Measurements from ENCODE around the gene UQCRQ. TPM values are rescaled to one million over a fixed set of nuclear protein-coding genes. Genes with fewer than 3 reads are reported as not detected.

The UQCRQ gene
- total RNA-seq, 2 experiments from 2014 or later, result 558 to 566 TPM

DNA sequence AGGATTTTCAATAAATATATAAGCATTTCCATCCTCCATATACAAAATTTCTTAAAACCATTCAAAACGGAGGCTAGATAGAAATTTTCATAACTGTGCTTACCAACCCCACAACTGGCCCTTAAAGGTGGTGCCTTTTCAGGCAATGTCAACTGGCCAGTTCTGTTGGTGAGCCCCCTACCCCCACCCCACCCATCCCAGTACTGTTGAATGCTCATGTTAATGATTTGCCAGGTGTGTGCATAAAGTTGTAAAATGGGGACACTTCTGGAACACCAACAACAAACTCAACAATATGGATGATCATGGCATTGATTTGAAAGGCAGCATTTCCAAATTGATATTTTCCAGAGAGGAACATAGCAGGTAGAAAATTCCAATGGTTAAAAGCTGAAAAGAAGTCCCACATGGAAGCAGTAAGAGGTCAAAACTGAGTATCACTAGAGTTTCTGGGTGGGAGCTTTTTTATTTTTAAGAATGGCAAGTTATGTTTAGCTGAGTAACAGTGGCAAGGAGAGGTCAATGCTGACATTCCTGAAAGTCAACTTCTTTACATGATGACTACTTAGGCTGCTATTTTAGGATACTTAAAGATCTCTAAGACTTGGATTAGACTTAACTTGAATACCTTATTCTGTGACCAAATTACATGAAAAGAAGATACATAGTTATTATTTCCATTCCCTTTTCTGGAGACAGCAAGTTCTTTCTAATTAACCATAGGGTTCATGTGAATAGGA, 9.7 kb downstream of the UQCRQ start:
- CTCF ChIA-PET, result interaction anchor here (1.3 kb wide), 1 partner anchor 10 kb away, joined by 4 read pairs; the partner anchor contains the start of genes GDF9 and UQCRQ
- peaks cover 9% of the 10 kb centered on the region for H3K36me3 Mint-ChIP-seq (ENCODE audit: low read depth)

GRCh38 chr5:132877466-132877865, 11.0 kb downstream of the UQCRQ start:
- POLR2A ChIA-PET, result interaction anchor here (1.1 kb wide), 1 partner anchor 11 kb away, joined by 3 read pairs; no protein-coding TSS in a partner anchor
- no peak for ATAC-seq
- H3K4me1 Mint-ChIP-seq (ENCODE audit: low read depth), result no peaks in the 10 kb centered on the region
- intact Hi-C loops (cut with micrococcal nuclease), result no loop called here
- TF ChIP-seq, protein P1, sequence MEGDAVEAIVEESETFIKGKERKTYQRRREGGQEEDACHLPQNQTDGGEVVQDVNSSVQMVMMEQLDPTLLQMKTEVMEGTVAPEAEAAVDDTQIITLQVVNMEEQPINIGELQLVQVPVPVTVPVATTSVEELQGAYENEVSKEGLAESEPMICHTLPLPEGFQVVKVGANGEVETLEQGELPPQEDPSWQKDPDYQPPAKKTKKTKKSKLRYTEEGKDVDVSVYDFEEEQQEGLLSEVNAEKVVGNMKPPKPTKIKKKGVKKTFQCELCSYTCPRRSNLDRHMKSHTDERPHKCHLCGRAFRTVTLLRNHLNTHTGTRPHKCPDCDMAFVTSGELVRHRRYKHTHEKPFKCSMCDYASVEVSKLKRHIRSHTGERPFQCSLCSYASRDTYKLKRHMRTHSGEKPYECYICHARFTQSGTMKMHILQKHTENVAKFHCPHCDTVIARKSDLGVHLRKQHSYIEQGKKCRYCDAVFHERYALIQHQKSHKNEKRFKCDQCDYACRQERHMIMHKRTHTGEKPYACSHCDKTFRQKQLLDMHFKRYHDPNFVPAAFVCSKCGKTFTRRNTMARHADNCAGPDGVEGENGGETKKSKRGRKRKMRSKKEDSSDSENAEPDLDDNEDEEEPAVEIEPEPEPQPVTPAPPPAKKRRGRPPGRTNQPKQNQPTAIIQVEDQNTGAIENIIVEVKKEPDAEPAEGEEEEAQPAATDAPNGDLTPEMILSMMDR (IDR thresholded peaks at IDR 0.05), result no peak
- no peak overlapping the region for H3K4me3 Mint-ChIP-seq
- CTCF ChIA-PET, result interaction anchor here (0.7 to 1.3 kb wide), 4 partner anchors 9 to 374 kb away, joined by 3 to 5 read pairs (median 4); partner anchors contain the start of gene SHROOM1
- no peaks in the 10 kb centered on the region for H3K9me3 Mint-ChIP-seq
- no peaks in the 10 kb centered on the region for H3K27me3 Mint-ChIP-seq
- H3K36me3 Mint-ChIP-seq (ENCODE audit: low read depth), result peaks cover 4% of the 10 kb centered on the region
- no peak for DNase-seq
- H3K27ac Mint-ChIP-seq, result no peak overlapping the region

More for the DNA sequence above, 9.7 kb downstream of the UQCRQ start:
- intact Hi-C loops (cut with micrococcal nuclease), result no loop called here
- Mint-ChIP-seq H3K27ac (no peak overlapping the region), H3K4me1 (ENCODE audit: low read depth) (no peaks in the 10 kb centered on the region), H3K27me3 (no peaks in the 10 kb centered on the region), H3K9me3 (no peaks in the 10 kb centered on the region), H3K4me3 (no peak overlapping the region)
- no peak for DNase-seq
- ATAC-seq, result no peak
- TF ChIP-seq, protein P1 (IDR thresholded peaks at IDR 0.05), result no peak
- POLR2A ChIA-PET, result no interaction called here

DNA sequence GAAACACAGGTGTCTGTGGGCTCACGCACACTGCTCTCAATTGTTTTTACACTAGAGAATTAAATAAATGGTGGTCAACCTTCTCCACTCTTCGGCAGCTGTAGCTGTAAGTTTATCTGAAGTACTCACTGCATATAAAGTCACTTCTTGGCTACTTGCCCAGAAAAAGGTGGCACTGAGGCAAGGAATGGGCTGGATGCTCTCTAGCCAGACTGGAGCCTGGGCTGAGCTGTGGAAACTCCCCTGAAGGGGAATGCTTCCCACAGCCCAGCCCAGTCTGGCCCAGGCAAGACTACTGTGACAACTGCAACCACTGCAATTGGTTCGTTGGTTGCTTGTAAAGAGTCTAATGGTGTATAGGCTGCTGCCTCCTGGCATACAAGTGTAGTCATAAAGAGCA, 11.5 kb downstream of the UQCRQ start:
- CTCF ChIA-PET, result interaction anchor here (0.7 to 1.3 kb wide), 4 partner anchors 9 to 374 kb away, joined by 3 to 5 read pairs (median 4); partner anchors contain the start of gene SHROOM1
- no peak overlapping the region for H3K4me3 Mint-ChIP-seq
- no peak overlapping the region for H3K27ac Mint-ChIP-seq
- no peaks in the 10 kb centered on the region for H3K4me1 Mint-ChIP-seq (ENCODE audit: low read depth)
- H3K36me3 Mint-ChIP-seq (ENCODE audit: low read depth), result peaks cover 4% of the 10 kb centered on the region
- intact Hi-C loops (cut with micrococcal nuclease), result no loop called here
- no peaks in the 10 kb centered on the region for H3K9me3 Mint-ChIP-seq
- no peaks in the 10 kb centered on the region for H3K27me3 Mint-ChIP-seq
- no peak for ATAC-seq
- POLR2A ChIA-PET, result interaction anchor here (1.1 kb wide), 1 partner anchor 11 kb away, joined by 3 read pairs; no protein-coding TSS in a partner anchor
- TF ChIP-seq, protein P1 (IDR thresholded peaks at IDR 0.05), result no peak
- DNase-seq, result no peak

- peak; percentile 67 for ATAC-seq
- no peak overlapping the region for H3K4me3 Mint-ChIP-seq
- no peaks in the 10 kb centered on the region for H3K9me3 Mint-ChIP-seq
- peak; percentile 25 for DNase-seq
- TF ChIP-seq, protein P1 (IDR thresholded peaks at IDR 0.05), result peak; percentile 53
- ChIA-PET CTCF (interaction anchor here (0.7 to 2.6 kb wide), 25 partner anchors 8 to 457 kb away, joined by 3 to 23 read pairs (median 4); partner anchors contain the start of genes GDF9, KIF3A, SHROOM1 and UQCRQ), POLR2A (interaction anchor here (1.0 to 2.0 kb wide), 3 partner anchors 11 to 16 kb away, joined by 3 to 9 read pairs (median 3); no protein-coding TSS in a partner anchor)
- peaks cover 9% of the 10 kb centered on the region for H3K36me3 Mint-ChIP-seq (ENCODE audit: low read depth)
- peaks cover 5% of the 10 kb centered on the region for H3K4me1 Mint-ChIP-seq (ENCODE audit: low read depth)
- H3K27me3 Mint-ChIP-seq, result no peaks in the 10 kb centered on the region
- no peak overlapping the region for H3K27ac Mint-ChIP-seq
- intact Hi-C loops (cut with micrococcal nuclease), result no loop called here
Measured at GRCh38 chr5:132883261-132883834, 16.9 kb downstream of the UQCRQ start.
